Right ventricle myocardium inferior (tissue), 1 donor: Measurements from ENCODE around the gene TTC34. TPM values are rescaled to one million over a fixed set of nuclear protein-coding genes. Genes with fewer than 3 reads are reported as not detected.
A peak's percentile ranks its signal among the peaks of the same experiment; 100 is the strongest.
"Not testable (repeated sequence)": the region's sequence is repeated elsewhere in the genome, so short reads cannot be mapped to it uniquely, and the experiment has no call there.

Experiments
- ATAC-seq: fragments of 200-7000 bp; cut with Tn5 transposase; one replicate; pipeline ENCODE4 v1.9.1; 2020; ENCODE audit warnings: mild to moderate bottlenecking, moderate library complexity
- DNase-seq: peaks from one replicate; pipeline ENCODE4 v3.0.0; 2021; ENCODE audit errors: missing footprints
- intact Hi-C: fragments of 100-400 bp; cut with DNase I; formaldehyde crosslinking; loops from one replicate; pipeline ENCODE4 v1.11.0; 2022
- total RNA-seq: library from RNA; stranded (reverse); fragmentation: NEBNext Ultra II Directional; extraction: Animal tissue kit (Norgen Biotek cat#: 25700); gene quantifications from one replicate; pipeline ENCODE4 v1.2.1, GENCODE V29; 2021
- donor health status: DM: no; HTN: yes; CAD: no; lungs with severe emphysema.

TTC34 gene
- total RNA-seq, 1 donor from 2014 or later: 0.70 TPM

- intact Hi-C loops, ATAC-seq: not testable (repeated sequence)
- peak; percentile 15 for DNase-seq
These were observed 50.4 kb downstream of the TTC34 start for GRCh38 chr1:2750766-2751730.

- DNase-seq: peak; percentile 28
- intact Hi-C loops, ATAC-seq: not testable (repeated sequence)
These were observed 51.3 kb downstream of the TTC34 start for GRCh38 chr1:2750041-2750680.

GRCh38 chr1:2748626-2749025 is 52.9 kb downstream of the TTC34 start:
- ATAC-seq, intact Hi-C loops: not testable (repeated sequence)

GRCh38 chr1:2694796-2695195 is 106.7 kb downstream of the TTC34 start:
- DNase-seq, intact Hi-C loops, ATAC-seq: not testable (repeated sequence)

More at GRCh38 chr1:2748626-2749025, 52.9 kb downstream of the TTC34 start:
- DNase-seq: not testable (repeated sequence)

- ATAC-seq, DNase-seq, intact Hi-C loops: not testable (repeated sequence)
These were observed 111.3 kb downstream of the TTC34 start for GRCh38 chr1:2690180-2690579.

- intact Hi-C loops, ATAC-seq, DNase-seq: not testable (repeated sequence)
These were observed 113.2 kb downstream of the TTC34 start for GRCh38 chr1:2688336-2688665.

- ATAC-seq, intact Hi-C loops: not testable (repeated sequence)
- peak; percentile 74 for DNase-seq
These were observed 113.7 kb downstream of the TTC34 start for GRCh38 chr1:2687638-2688335.

GRCh38 chr1:2687174-2687591 is 114.3 kb downstream of the TTC34 start:
- ATAC-seq, intact Hi-C loops: not testable (repeated sequence)
- peak; percentile 77 for DNase-seq

- ATAC-seq, intact Hi-C loops, DNase-seq: not testable (repeated sequence)
These were observed 115.2 kb downstream of the TTC34 start for GRCh38 chr1:2686091-2686863.

- intact Hi-C loops, ATAC-seq, DNase-seq: not testable (repeated sequence)
These were observed 115.8 kb downstream of the TTC34 start for GRCh38 chr1:2685671-2686070.

- DNase-seq, ATAC-seq, intact Hi-C loops: not testable (repeated sequence)
These were observed 116.6 kb downstream of the TTC34 start for GRCh38 chr1:2684878-2685277.

- peak; percentile 91 for DNase-seq
- intact Hi-C loops, ATAC-seq: not testable (repeated sequence)
These were observed 117.5 kb downstream of the TTC34 start for GRCh38 chr1:2684000-2684399.

- DNase-seq: peak; percentile 74
- ATAC-seq, intact Hi-C loops: not testable (repeated sequence)
These were observed 118.2 kb downstream of the TTC34 start for GRCh38 chr1:2683321-2683741.

GRCh38 chr1:2682879-2683278 is 118.6 kb downstream of the TTC34 start:
- intact Hi-C loops, ATAC-seq: not testable (repeated sequence)
- DNase-seq: peak; percentile 37

GRCh38 chr1:2676726-2677125 is 124.8 kb downstream of the TTC34 start:
- DNase-seq, intact Hi-C loops, ATAC-seq: not testable (repeated sequence)

- peak; percentile 69 for DNase-seq
- intact Hi-C loops, ATAC-seq: not testable (repeated sequence)
These were observed 129.8 kb downstream of the TTC34 start for GRCh38 chr1:2671656-2672055.

GRCh38 chr1:2659806-2660205 is 141.7 kb downstream of the TTC34 start:
- ATAC-seq, intact Hi-C loops: not testable (repeated sequence)
- DNase-seq: peak; percentile 71

GRCh38 chr1:2657909-2658308 is 143.6 kb downstream of the TTC34 start:
- ATAC-seq, intact Hi-C loops, DNase-seq: not testable (repeated sequence)
